ENCODE measurements around the gene AK9. TPM values are rescaled to one million over a fixed set of nuclear protein-coding genes. Genes with fewer than 3 reads are reported as not detected.

AK9 gene
- total and polyA plus RNA-seq, 5 donors from 2014 or later: 4.3 to 8.2 (median 6.9) TPM

- Mint-ChIP-seq H3K27me3 (peaks cover under 1% of the 10 kb centered on the region), H3K27ac (peak overlapping the region; percentile 22 to 67 (median 43)), H3K4me1 (peaks cover 32 to 69% (median 53%) of the 10 kb centered on the region in 4 donors), H3K36me3 (peaks cover 22% of the 10 kb centered on the region), H3K9me3 (no peaks in the 10 kb centered on the region), H3K4me3 (no peak overlapping the region)
- Histone ChIP-seq H3K4me1 (ENCODE audit: control insufficient read depth, insufficient read depth, low read length, poor library complexity, severe bottlenecking) (peaks cover 46% of the 10 kb centered on the region), H3K27me3 (ENCODE audit: control insufficient read depth, insufficient read depth, low read length) (no peaks in the 10 kb centered on the region), H3K36me3 (ENCODE audit: control insufficient read depth, insufficient read depth, low read length) (peaks cover 40% of the 10 kb centered on the region), H3K4me3 (ENCODE audit: low read depth, low read length) (no peak overlapping the region), H3K9me3 (ENCODE audit: control insufficient read depth in 2 of 2, low read length in 2 of 2) (no peaks in the 10 kb centered on the region), H3K27ac (ENCODE audit: insufficient read depth, low read length, poor library complexity, severe bottlenecking) (peak overlapping the region; percentile 96)
- ATAC-seq (ENCODE audit: low read depth in 2 of 2): no peak
- no peak for DNase-seq
Measured at GRCh38 chr6:109460161-109460829, 230.7 kb downstream of the AK9 start.

- H3K4me3 ChIP-seq (ENCODE audit: low read depth, low read length): no peak overlapping the region
- peak overlapping the region; percentile 96 for H3K27ac ChIP-seq (ENCODE audit: insufficient read depth, low read length, poor library complexity, severe bottlenecking)
- H3K9me3 ChIP-seq (ENCODE audit: control insufficient read depth in 2 of 2, low read length in 2 of 2): no peaks in the 10 kb centered on the region
- peak overlapping the region; percentile 67 to 84 (median 83) for H3K27ac Mint-ChIP-seq
- ATAC-seq (ENCODE audit: low read depth in 2 of 2): peak; percentile 51 to 58
- DNase-seq: peak in 1 of 3 donors; percentile 69
- peaks cover 15% of the 10 kb centered on the region for H3K36me3 Mint-ChIP-seq
- peaks cover 46% of the 10 kb centered on the region for H3K4me1 ChIP-seq (ENCODE audit: control insufficient read depth, insufficient read depth, low read length, poor library complexity, severe bottlenecking)
- no peaks in the 10 kb centered on the region for H3K9me3 Mint-ChIP-seq
- peaks cover 29 to 70% (median 49%) of the 10 kb centered on the region in 4 donors for H3K4me1 Mint-ChIP-seq
- H3K36me3 ChIP-seq (ENCODE audit: control insufficient read depth, insufficient read depth, low read length): peaks cover 27% of the 10 kb centered on the region
- no peaks in the 10 kb centered on the region for H3K27me3 ChIP-seq (ENCODE audit: control insufficient read depth, insufficient read depth, low read length)
- H3K27me3 Mint-ChIP-seq: peaks cover 5% of the 10 kb centered on the region
- H3K4me3 Mint-ChIP-seq: peak overlapping the region in 2 of 4 donors; percentile 13 to 35
Measured at GRCh38 chr6:109458774-109459531, 232.0 kb downstream of the AK9 start.

GRCh38 chr6:109457562-109457996 is 233.4 kb downstream of the AK9 start:
- peak overlapping the region; percentile 96 for H3K27ac ChIP-seq (ENCODE audit: insufficient read depth, low read length, poor library complexity, severe bottlenecking)
- H3K4me3 Mint-ChIP-seq: peak overlapping the region; percentile 77 to 87 (median 86)

GRCh38 chr6:109456710-109457561 is 234.1 kb downstream of the AK9 start:
- peaks cover 63% of the 10 kb centered on the region for H3K4me1 ChIP-seq (ENCODE audit: control insufficient read depth, insufficient read depth, low read length, poor library complexity, severe bottlenecking)
- peaks cover 23 to 77% (median 49%) of the 10 kb centered on the region in 4 donors for H3K4me1 Mint-ChIP-seq

More at GRCh38 chr6:109457562-109457996, 233.4 kb downstream of the AK9 start:
- Histone ChIP-seq H3K4me1 (ENCODE audit: control insufficient read depth, insufficient read depth, low read length, poor library complexity, severe bottlenecking) (peaks cover 60% of the 10 kb centered on the region), H3K36me3 (ENCODE audit: control insufficient read depth, insufficient read depth, low read length) (peaks cover 16% of the 10 kb centered on the region), H3K9me3 (ENCODE audit: control insufficient read depth in 2 of 2, low read length in 2 of 2) (no peaks in the 10 kb centered on the region), H3K27me3 (ENCODE audit: control insufficient read depth, insufficient read depth, low read length) (no peaks in the 10 kb centered on the region), H3K4me3 (ENCODE audit: low read depth, low read length) (no peak overlapping the region)
- DNase-seq: no peak
- H3K27me3 Mint-ChIP-seq: peaks cover 5% of the 10 kb centered on the region
- H3K27ac Mint-ChIP-seq: peak overlapping the region in 2 of 3 donors; percentile 86 to 93
- H3K4me1 Mint-ChIP-seq: peaks cover 29 to 77% (median 50%) of the 10 kb centered on the region in 4 donors
- no peak for ATAC-seq (ENCODE audit: low read depth in 2 of 2)
- H3K36me3 Mint-ChIP-seq: peaks cover 15% of the 10 kb centered on the region
- no peaks in the 10 kb centered on the region for H3K9me3 Mint-ChIP-seq

GRCh38 chr6:109456111-109456583 is 234.9 kb downstream of the AK9 start:
- peaks cover 8% of the 10 kb centered on the region for H3K36me3 ChIP-seq (ENCODE audit: control insufficient read depth, insufficient read depth, low read length)
- no peak overlapping the region for H3K4me3 ChIP-seq (ENCODE audit: low read depth, low read length)
- Mint-ChIP-seq H3K36me3 (peaks cover 7% of the 10 kb centered on the region), H3K4me1 (peaks cover 22 to 78% (median 47%) of the 10 kb centered on the region in 4 donors), H3K27me3 (peaks cover 5% of the 10 kb centered on the region), H3K4me3 (peak overlapping the region; percentile 86 to 98 (median 92)), H3K27ac (peak overlapping the region; percentile 49 to 93 (median 86)), H3K9me3 (no peaks in the 10 kb centered on the region)
- ATAC-seq (ENCODE audit: low read depth in 2 of 2) (no peak), DNase-seq (no peak)
- H3K27ac ChIP-seq (ENCODE audit: insufficient read depth, low read length, poor library complexity, severe bottlenecking): peak overlapping the region; percentile 96
- H3K9me3 ChIP-seq (ENCODE audit: control insufficient read depth in 2 of 2, low read length in 2 of 2): no peaks in the 10 kb centered on the region
- H3K27me3 ChIP-seq (ENCODE audit: control insufficient read depth, insufficient read depth, low read length): no peaks in the 10 kb centered on the region
- peaks cover 67% of the 10 kb centered on the region for H3K4me1 ChIP-seq (ENCODE audit: control insufficient read depth, insufficient read depth, low read length, poor library complexity, severe bottlenecking)

More at GRCh38 chr6:109456710-109457561, 234.1 kb downstream of the AK9 start:
- no peaks in the 10 kb centered on the region for H3K27me3 ChIP-seq (ENCODE audit: control insufficient read depth, insufficient read depth, low read length)
- no peak overlapping the region for H3K4me3 ChIP-seq (ENCODE audit: low read depth, low read length)
- ATAC-seq (ENCODE audit: low read depth in 2 of 2) (no peak), DNase-seq (no peak)
- Mint-ChIP-seq H3K4me3 (peak overlapping the region; percentile 77 to 87 (median 86)), H3K27me3 (peaks cover 5% of the 10 kb centered on the region), H3K9me3 (no peaks in the 10 kb centered on the region), H3K27ac (peak overlapping the region; percentile 49 to 93 (median 86)), H3K36me3 (peaks cover 11% of the 10 kb centered on the region)
- H3K27ac ChIP-seq (ENCODE audit: insufficient read depth, low read length, poor library complexity, severe bottlenecking): peak overlapping the region; percentile 96
- no peaks in the 10 kb centered on the region for H3K9me3 ChIP-seq (ENCODE audit: control insufficient read depth in 2 of 2, low read length in 2 of 2)
- H3K36me3 ChIP-seq (ENCODE audit: control insufficient read depth, insufficient read depth, low read length): peaks cover 11% of the 10 kb centered on the region

GRCh38 chr6:109455437-109456110 is 235.4 kb downstream of the AK9 start, which contains the start of gene MICAL1:
MICAL1 (minus strand) TSS chr6:109455772; CDS start chr6:109454196, 1,576 bp downstream.
- Mint-ChIP-seq H3K4me1 (peaks cover 25 to 80% (median 49%) of the 10 kb centered on the region in 4 donors), H3K4me3 (peak within 1 kb of the TSS; percentile 98), H3K27ac (peak within 1 kb of the TSS; percentile 94 to 98 (median 96)), H3K9me3 (no peaks in the 10 kb centered on the region), H3K27me3 (peaks cover 5% of the 10 kb centered on the region), H3K36me3 (peaks cover 7% of the 10 kb centered on the region)
- peaks cover 68% of the 10 kb centered on the region for H3K4me1 ChIP-seq (ENCODE audit: control insufficient read depth, insufficient read depth, low read length, poor library complexity, severe bottlenecking)
- DNase-seq (peak; percentile 80 to 91 (median 84)), ATAC-seq (ENCODE audit: low read depth in 2 of 2) (peak; percentile 70 to 72)
- H3K27ac ChIP-seq (ENCODE audit: insufficient read depth, low read length, poor library complexity, severe bottlenecking): peak within 1 kb of the TSS; percentile 96
- H3K4me3 ChIP-seq (ENCODE audit: low read depth, low read length): peak within 1 kb of the TSS; percentile 62
- no peaks in the 10 kb centered on the region for H3K27me3 ChIP-seq (ENCODE audit: control insufficient read depth, insufficient read depth, low read length)
- H3K9me3 ChIP-seq (ENCODE audit: control insufficient read depth in 2 of 2, low read length in 2 of 2): no peaks in the 10 kb centered on the region
- H3K36me3 ChIP-seq (ENCODE audit: control insufficient read depth, insufficient read depth, low read length): peaks cover 5% of the 10 kb centered on the region

All from CD4-positive, CD25-positive, alpha-beta regulatory T cell (primary cell).